ENCODE results near the gene SUPT6H.

The SUPT6H gene

DNA sequence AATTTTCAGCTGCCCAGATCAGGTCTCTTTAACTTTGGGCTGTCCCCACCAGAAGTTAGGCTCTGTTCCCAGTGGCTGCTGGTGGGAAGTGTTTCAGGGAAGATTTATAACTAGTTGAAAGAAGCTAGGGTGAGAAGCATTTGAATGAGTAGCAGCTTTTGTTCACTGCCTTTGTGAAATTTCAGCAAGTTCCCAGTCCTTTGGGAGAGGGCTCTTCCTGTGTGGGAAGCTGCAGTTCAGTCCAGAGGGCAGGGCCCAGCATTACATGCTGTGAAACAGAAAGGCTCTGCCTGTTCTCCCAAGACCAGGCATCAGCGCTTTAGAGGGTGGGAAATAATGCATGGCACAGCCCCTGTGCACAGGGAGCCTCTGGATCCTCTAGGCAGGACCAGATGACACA lies 31.9 kb downstream of the SUPT6H start:
- Histone ChIP-seq H2AFZ (ENCODE audit: low read length) (no peak overlapping the region), H3K4me1 (ENCODE audit: insufficient read depth, low read length, severe bottlenecking) (no peaks in the 10 kb centered on the region), H3K9me2 (ENCODE audit: low read depth, low read length) (no peaks in the 10 kb centered on the region), H4K20me1 (ENCODE audit: insufficient read depth, low read length) (no peaks in the 10 kb centered on the region), H3K36me3 (ENCODE audit: insufficient read depth, low read length) (peaks cover 89% of the 10 kb centered on the region), H3K9ac (ENCODE audit: low read length) (no peak overlapping the region), H3K4me2 (ENCODE audit: low read length) (no peak overlapping the region), H3K27me3 (ENCODE audit: insufficient read depth, low read length) (no peaks in the 10 kb centered on the region), H3F3A (ENCODE audit: insufficient read depth, low read length) (no peaks in the 10 kb centered on the region), H3K79me2 (ENCODE audit: insufficient read depth, low read length) (no peaks in the 10 kb centered on the region), H3K27ac (ENCODE audit: low read depth, low read length, poor library complexity, severe bottlenecking) (no peak overlapping the region), H3K9me3 (ENCODE audit: low read length) (no peaks in the 10 kb centered on the region), H3K4me3 (ENCODE audit: low read depth, low read length, poor library complexity, severe bottlenecking) (no peak overlapping the region)
- TF ChIP-seq CTCF (IDR thresholded peaks at IDR 0.05; ENCODE audit: low read length) (no peak), EZH2 (IDR thresholded peaks at IDR 0.05; ENCODE audit: borderline replicate concordance, low read length) (no peak)

- H3K27ac ChIP-seq (ENCODE audit: low read depth, low read length, poor library complexity, severe bottlenecking), result no peak overlapping the region
- H3K4me1 ChIP-seq (ENCODE audit: insufficient read depth, low read length, severe bottlenecking), result no peaks in the 10 kb centered on the region
- no peaks in the 10 kb centered on the region for H3K9me3 ChIP-seq (ENCODE audit: low read length)
- peaks cover 98% of the 10 kb centered on the region for H3K36me3 ChIP-seq (ENCODE audit: insufficient read depth, low read length)
- H3K4me3 ChIP-seq (ENCODE audit: low read depth, low read length, poor library complexity, severe bottlenecking), result no peak overlapping the region
- H3K9ac ChIP-seq (ENCODE audit: low read length), result no peak overlapping the region
- no peaks in the 10 kb centered on the region for H3K9me2 ChIP-seq (ENCODE audit: low read depth, low read length)
- H3K4me2 ChIP-seq (ENCODE audit: low read length), result no peak overlapping the region
- H2AFZ ChIP-seq (ENCODE audit: low read length), result no peak overlapping the region
- no peaks in the 10 kb centered on the region for H3K79me2 ChIP-seq (ENCODE audit: insufficient read depth, low read length)
- TF ChIP-seq EZH2 (IDR thresholded peaks at IDR 0.05; ENCODE audit: borderline replicate concordance, low read length) (no peak), CTCF (IDR thresholded peaks at IDR 0.05; ENCODE audit: low read length) (no peak)
- no peaks in the 10 kb centered on the region for H3F3A ChIP-seq (ENCODE audit: insufficient read depth, low read length)
- H3K27me3 ChIP-seq (ENCODE audit: insufficient read depth, low read length), result no peaks in the 10 kb centered on the region
- H4K20me1 ChIP-seq (ENCODE audit: insufficient read depth, low read length), result no peaks in the 10 kb centered on the region
Measured at GRCh38 chr17:28698253-28698941, 36.4 kb downstream of the SUPT6H start.

- TF ChIP-seq EZH2 (IDR thresholded peaks at IDR 0.05; ENCODE audit: borderline replicate concordance, low read length) (no peak), CTCF (IDR thresholded peaks at IDR 0.05; ENCODE audit: low read length) (no peak)
- Histone ChIP-seq H3K4me2 (ENCODE audit: low read length) (no peak overlapping the region), H3F3A (ENCODE audit: insufficient read depth, low read length) (no peaks in the 10 kb centered on the region), H3K27ac (ENCODE audit: low read depth, low read length, poor library complexity, severe bottlenecking) (no peak overlapping the region), H3K9me3 (ENCODE audit: low read length) (no peaks in the 10 kb centered on the region), H3K36me3 (ENCODE audit: insufficient read depth, low read length) (peaks cover 83% of the 10 kb centered on the region), H3K9me2 (ENCODE audit: low read depth, low read length) (no peaks in the 10 kb centered on the region), H3K27me3 (ENCODE audit: insufficient read depth, low read length) (no peaks in the 10 kb centered on the region), H3K4me3 (ENCODE audit: low read depth, low read length, poor library complexity, severe bottlenecking) (no peak overlapping the region), H3K9ac (ENCODE audit: low read length) (no peak overlapping the region), H3K4me1 (ENCODE audit: insufficient read depth, low read length, severe bottlenecking) (no peaks in the 10 kb centered on the region), H4K20me1 (ENCODE audit: insufficient read depth, low read length) (no peaks in the 10 kb centered on the region), H3K79me2 (ENCODE audit: insufficient read depth, low read length) (no peaks in the 10 kb centered on the region), H2AFZ (ENCODE audit: low read length) (no peak overlapping the region)
Measured at GRCh38 chr17:28700278-28700677, 38.3 kb downstream of the SUPT6H start.

Measured in OCI-LY1 (cell line).